ENCODE data around the gene PPP1R3E.

DNA sequence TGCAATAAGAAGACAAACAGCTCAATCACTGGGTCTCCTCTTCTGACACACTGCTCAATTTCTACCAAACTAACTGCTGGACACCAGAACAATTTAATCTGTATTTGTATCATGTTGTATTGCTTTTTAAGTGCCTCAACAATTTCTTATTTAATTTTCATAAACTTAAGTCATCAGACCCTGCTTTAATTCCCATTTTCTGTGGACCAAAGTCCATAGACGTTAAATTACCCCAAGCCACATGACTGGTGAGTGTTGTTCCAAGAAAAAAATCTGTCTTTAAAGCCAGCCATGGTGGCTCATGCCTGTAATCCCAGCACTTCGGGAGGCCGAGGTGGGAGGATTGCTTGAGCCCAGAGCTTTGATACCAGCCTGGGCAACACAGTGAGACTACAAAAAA lies 25.5 kb downstream of the PPP1R3E start:
- TF ChIP-seq CEBPB (IDR thresholded peaks at IDR 0.05; ENCODE audit: borderline replicate concordance, low read depth, low read length): no peak
- TF ChIP-seq HNRNPUL1 (IDR thresholded peaks at IDR 0.05; ENCODE audit: low read depth, low read length): no peak
